ENCODE measurements around the gene MCM7. TPM values are rescaled to one million over a fixed set of nuclear protein-coding genes. Genes with fewer than 3 reads are reported as not detected.

Gene MCM7
- total and polyA plus RNA-seq, 2 of the 13 experiments (the other 11 are each of a cell fraction or from before 2014, with no cell fraction given), result 84.5 to 214 TPM

- 0 out of 2 replicates have a peak, but pooled peaks have one; percentile 38 for TF ChIP-seq AFF4 (CRISPR knock-in tag; IDR thresholded peaks at IDR 0.05)
- peak; percentile 92 for TF ChIP-seq CBX1 (IDR thresholded peaks at IDR 0.05; ENCODE audit: low read depth)
- TF ChIP-seq HMGXB4 (CRISPR knock-in tag; IDR thresholded peaks at IDR 0.05; ENCODE audit: borderline replicate concordance in 1 of 2, low read depth in 1 of 2), result peak; percentile 90 to 92; a peak in 3 of 4 replicates
- no peak for TF ChIP-seq AHDC1 (CRISPR knock-in tag; IDR thresholded peaks at IDR 0.05; ENCODE audit: borderline replicate concordance)
- TF ChIP-seq ARID5B (CRISPR knock-in tag; IDR thresholded peaks at IDR 0.05), result peak; percentile 44; the same call in 1 of the 2 replicates
- TF ChIP-seq SMAD3 (CRISPR knock-in tag; IDR thresholded peaks at IDR 0.05), result no peak
- peak; percentile 97 for TF ChIP-seq ZFP91 (CRISPR knock-in tag; IDR thresholded peaks at IDR 0.05; ENCODE audit: borderline replicate concordance)
- no peak; the same call in 1 of the 2 replicates for TF ChIP-seq RFXAP (CRISPR knock-in tag; IDR thresholded peaks at IDR 0.05; ENCODE audit: borderline replicate concordance)
- peak; percentile 58; the same call in 1 of the 2 replicates for TF ChIP-seq FOXO1 (CRISPR knock-in tag; IDR thresholded peaks at IDR 0.05)
Measured at GRCh38 chr7:100088621-100089457, 12.4 kb downstream of the MCM7 start, which contains the start of gene COPS6 (continued).

All from HepG2 (cell line).